Skeletal muscle satellite cell (primary cell): ENCODE measurements around the gene ZFYVE21.

Source experiments
- H3K27me3 ChIP-seq: 2 replicates; pipeline ENCODE4 v1.7.0; 2013; ENCODE audit warnings: low read length; ENCODE audit not compliant: control insufficient read depth, insufficient read depth
- H3K36me3 ChIP-seq: 2 replicates; pipeline ENCODE4 v1.7.0; 2013; ENCODE audit warnings: mild to moderate bottlenecking, control low read depth, low read length; ENCODE audit not compliant: insufficient read depth
- H3K4me1 ChIP-seq: 2 replicates; pipeline ENCODE4 v1.7.0; 2013; ENCODE audit warnings: low read length; ENCODE audit not compliant: control insufficient read depth, insufficient read depth
- H3K4me2 ChIP-seq: 2 replicates; pipeline ENCODE4 v1.7.0; 2013; ENCODE audit warnings: mild to moderate bottlenecking, low read length
- H3K4me3 ChIP-seq: 2 replicates; pipeline ENCODE4 v1.7.0; 2013; ENCODE audit warnings: low read length
- H3K9ac ChIP-seq: 2 replicates; pipeline ENCODE4 v1.7.0; 2013; ENCODE audit warnings: mild to moderate bottlenecking, low read depth, low read length, moderate library complexity
- H3K9me3 ChIP-seq: replicated peaks from 2 replicates; pipeline ENCODE4 v1.7.0; 2013; ENCODE audit warnings: mild to moderate bottlenecking, control low read depth, low read length

Gene ZFYVE21

DNA sequence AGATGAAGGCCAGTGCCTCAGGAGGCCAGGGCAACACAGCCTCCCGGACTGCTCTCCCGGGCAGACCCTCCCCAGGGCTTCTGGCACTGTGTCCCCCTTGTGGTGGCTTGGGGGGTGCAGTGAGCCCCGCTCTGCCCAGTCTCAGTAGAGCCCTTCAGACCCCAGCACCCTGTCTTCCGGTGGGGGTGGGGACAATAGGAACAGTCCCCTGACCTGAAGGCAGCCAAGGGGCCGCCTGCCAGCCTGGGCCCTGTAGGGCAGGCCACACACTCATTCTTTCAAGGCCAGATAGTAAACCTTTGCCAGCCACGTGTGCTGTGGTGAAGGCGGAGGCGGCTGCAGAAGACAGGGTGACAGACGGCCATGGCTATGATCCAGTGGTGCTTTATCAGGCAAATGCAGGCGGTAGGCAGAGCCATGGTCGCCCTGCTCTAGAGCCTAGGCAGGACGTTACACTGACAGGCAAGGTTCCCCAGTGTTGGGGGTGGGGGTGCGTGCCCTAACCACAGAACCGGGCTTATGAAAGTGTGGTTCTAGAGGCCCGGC lies 15.0 kb downstream of the ZFYVE21 start:
- Histone ChIP-seq H3K4me1 (no peaks in the 10 kb centered on the region), H3K9ac (no peak overlapping the region), H3K36me3 (peaks cover 68% of the 10 kb centered on the region)

GRCh38 chr14:103731481-103731880 lies 15.9 kb downstream of the ZFYVE21 start:
- no peak overlapping the region for H3K4me2 ChIP-seq
- no peak overlapping the region for H3K4me3 ChIP-seq
- H3K9ac ChIP-seq, result no peak overlapping the region
- H3K36me3 ChIP-seq, result peaks cover 68% of the 10 kb centered on the region
- H3K9me3 ChIP-seq, result no peaks in the 10 kb centered on the region
- no peaks in the 10 kb centered on the region for H3K27me3 ChIP-seq
- H3K4me1 ChIP-seq, result no peaks in the 10 kb centered on the region

More for the DNA sequence above, 15.0 kb downstream of the ZFYVE21 start:
- H3K4me2 ChIP-seq, result no peak overlapping the region
- H3K9me3 ChIP-seq, result no peaks in the 10 kb centered on the region
- H3K27me3 ChIP-seq, result no peaks in the 10 kb centered on the region
- no peak overlapping the region for H3K4me3 ChIP-seq

DNA sequence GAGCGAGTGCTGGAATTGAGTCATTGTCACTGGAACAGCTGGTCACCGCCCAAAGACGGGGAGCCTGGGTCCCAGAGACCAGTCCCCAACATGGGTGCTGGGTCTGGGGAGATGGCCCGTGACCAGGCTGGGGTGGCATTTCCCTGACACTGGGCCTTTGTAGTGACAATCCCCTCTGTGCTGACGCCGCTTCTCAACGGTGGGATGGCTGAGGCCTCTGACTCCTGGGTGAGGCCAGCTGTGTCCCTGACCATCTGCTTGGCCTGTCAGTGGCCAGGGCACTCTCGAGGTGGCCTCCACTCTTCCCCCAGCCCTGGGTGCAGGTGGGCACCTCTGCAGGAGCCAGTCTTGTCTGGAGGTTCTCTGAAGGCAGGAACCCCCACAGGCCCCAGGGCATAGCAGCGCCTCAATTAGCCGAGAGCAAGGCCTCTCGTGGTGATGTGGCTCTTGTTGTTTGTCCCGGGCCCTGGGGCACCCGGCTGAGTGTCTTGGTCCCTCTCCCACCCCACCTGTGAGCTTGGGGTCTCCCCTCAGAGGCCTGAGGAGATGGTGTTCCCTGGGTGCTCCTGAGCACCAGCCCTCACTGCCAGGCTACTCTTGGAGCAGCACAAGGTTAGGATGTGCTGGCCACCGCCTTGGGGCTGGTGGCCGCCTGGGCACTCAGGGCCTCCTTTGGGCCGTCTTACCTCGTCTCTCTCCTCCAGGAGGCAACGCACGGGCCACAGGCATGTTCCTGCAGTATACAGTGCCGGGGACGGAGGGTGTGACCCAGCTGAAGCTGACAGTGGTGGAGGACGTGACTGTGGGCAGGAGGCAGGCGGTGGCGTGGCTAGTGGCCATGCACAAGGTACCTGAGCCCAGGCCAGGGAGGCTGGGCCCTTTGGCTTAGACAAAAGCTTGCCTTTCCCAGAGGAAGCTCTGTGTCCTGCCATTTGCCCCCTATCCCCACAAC lies 16.6 kb downstream of the ZFYVE21 start:
- H3K27me3 ChIP-seq, result no peaks in the 10 kb centered on the region
- no peak overlapping the region for H3K4me3 ChIP-seq
- no peak overlapping the region for H3K9ac ChIP-seq
- H3K9me3 ChIP-seq, result no peaks in the 10 kb centered on the region
- H3K36me3 ChIP-seq, result peaks cover 68% of the 10 kb centered on the region
- no peak overlapping the region for H3K4me2 ChIP-seq
- H3K4me1 ChIP-seq, result no peaks in the 10 kb centered on the region

DNA sequence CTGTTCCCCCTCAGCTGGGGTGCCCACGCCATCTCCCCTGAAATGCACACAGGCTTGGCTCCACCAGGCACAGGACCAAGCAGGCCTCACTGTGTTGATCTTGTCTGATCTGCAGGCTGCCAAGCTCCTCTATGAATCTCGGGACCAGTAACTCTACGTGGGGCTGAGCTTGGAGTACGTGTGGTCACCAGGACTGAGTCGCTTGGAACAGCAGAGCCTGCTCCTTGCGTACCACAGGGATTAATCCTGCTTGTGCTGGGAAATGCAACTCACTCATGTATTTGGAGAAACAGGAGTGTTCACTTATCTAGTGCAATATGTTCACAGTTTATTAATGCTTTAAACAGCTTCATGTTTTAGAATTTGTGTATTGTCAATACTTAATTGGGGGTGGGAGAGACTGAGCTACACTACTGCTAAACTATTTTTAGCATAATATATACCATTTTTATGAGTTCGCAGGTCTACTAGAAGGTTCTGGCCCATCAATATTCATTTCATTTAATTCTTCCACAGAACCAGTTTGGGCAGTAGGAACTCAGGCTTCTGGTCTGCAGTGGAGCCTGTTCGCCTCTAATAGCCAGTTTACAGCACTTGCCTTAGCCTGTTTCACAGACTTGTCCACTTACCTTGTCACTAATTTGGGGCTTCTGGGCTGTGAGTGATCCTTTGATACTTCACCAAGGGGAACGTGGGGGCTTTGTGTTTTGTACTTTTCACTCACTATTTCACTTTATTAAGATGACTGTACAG lies 17.4 kb downstream of the ZFYVE21 start:
- peaks cover 67% of the 10 kb centered on the region for H3K36me3 ChIP-seq
- no peaks in the 10 kb centered on the region for H3K27me3 ChIP-seq
- no peak overlapping the region for H3K9ac ChIP-seq
- no peak overlapping the region for H3K4me3 ChIP-seq
- no peak overlapping the region for H3K4me2 ChIP-seq
- H3K4me1 ChIP-seq, result no peaks in the 10 kb centered on the region
- H3K9me3 ChIP-seq, result no peaks in the 10 kb centered on the region

DNA sequence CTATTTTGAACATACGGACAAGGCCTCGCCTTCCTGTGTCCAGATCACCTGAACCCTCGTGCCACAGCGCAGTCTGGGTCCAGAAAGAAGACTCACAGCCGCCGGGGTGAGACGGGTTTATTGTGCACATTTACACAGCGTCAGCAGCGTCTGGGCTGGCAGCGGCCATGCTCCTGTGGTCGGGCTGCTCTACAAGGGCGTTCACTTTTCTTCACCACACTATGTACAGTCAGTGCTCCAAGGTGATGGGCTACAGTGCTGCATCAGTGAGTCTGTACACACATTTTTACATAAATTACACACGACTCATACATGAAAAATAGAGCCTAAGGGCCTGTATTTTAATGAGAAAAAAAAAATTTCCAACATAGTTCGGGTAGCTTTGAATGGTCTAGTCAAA lies 18.0 kb downstream of the ZFYVE21 start:
- peaks cover 61% of the 10 kb centered on the region for H3K36me3 ChIP-seq
- H3K4me2 ChIP-seq, result no peak overlapping the region
- H3K9ac ChIP-seq, result no peak overlapping the region
- no peaks in the 10 kb centered on the region for H3K27me3 ChIP-seq
- no peaks in the 10 kb centered on the region for H3K4me1 ChIP-seq
- H3K9me3 ChIP-seq, result no peaks in the 10 kb centered on the region
- no peak overlapping the region for H3K4me3 ChIP-seq

- no peaks in the 10 kb centered on the region for H3K27me3 ChIP-seq
- no peaks in the 10 kb centered on the region for H3K9me3 ChIP-seq
- H3K36me3 ChIP-seq, result peaks cover 55% of the 10 kb centered on the region
- H3K9ac ChIP-seq, result no peak overlapping the region
- H3K4me3 ChIP-seq, result no peak overlapping the region
- H3K4me1 ChIP-seq, result no peaks in the 10 kb centered on the region
- H3K4me2 ChIP-seq, result no peak overlapping the region
These were observed 18.7 kb downstream of the ZFYVE21 start for GRCh38 chr14:103734081-103734888.

- H3K4me2 ChIP-seq, result no peak overlapping the region
- H3K4me1 ChIP-seq, result no peaks in the 10 kb centered on the region
- H3K36me3 ChIP-seq, result peaks cover 47% of the 10 kb centered on the region
- H3K9me3 ChIP-seq, result no peaks in the 10 kb centered on the region
- H3K9ac ChIP-seq, result no peak overlapping the region
- H3K27me3 ChIP-seq, result no peaks in the 10 kb centered on the region
- no peak overlapping the region for H3K4me3 ChIP-seq
These were observed 19.4 kb downstream of the ZFYVE21 start for GRCh38 chr14:103735022-103735421.

DNA sequence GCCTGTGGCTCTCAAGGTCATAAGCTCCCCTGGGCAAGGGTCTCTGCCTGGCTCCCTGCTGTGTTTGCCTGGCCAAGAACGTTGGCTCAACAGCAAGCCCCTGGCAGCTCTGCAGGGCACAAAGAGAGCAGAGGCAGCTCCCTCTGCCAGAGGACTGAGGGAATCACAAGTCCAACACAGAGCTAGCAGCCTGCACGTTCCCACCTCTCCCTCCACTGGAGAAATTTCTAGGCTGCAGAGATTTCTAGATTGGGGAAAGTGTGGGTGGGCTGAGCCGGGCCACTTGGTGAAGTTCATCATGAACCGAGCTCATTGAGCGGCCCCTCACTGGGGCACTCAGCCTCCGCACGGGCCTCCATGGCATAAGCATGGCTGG lies 19.8 kb downstream of the ZFYVE21 start:
- Histone ChIP-seq H3K4me1 (no peaks in the 10 kb centered on the region), H3K4me3 (no peak overlapping the region), H3K9ac (no peak overlapping the region), H3K9me3 (no peaks in the 10 kb centered on the region), H3K36me3 (peaks cover 43% of the 10 kb centered on the region), H3K27me3 (no peaks in the 10 kb centered on the region), H3K4me2 (no peak overlapping the region)

GRCh38 chr14:103735815-103736545 lies 20.4 kb downstream of the ZFYVE21 start:
- Histone ChIP-seq H3K4me2 (no peak overlapping the region), H3K9ac (no peak overlapping the region), H3K27me3 (no peaks in the 10 kb centered on the region), H3K9me3 (no peaks in the 10 kb centered on the region), H3K4me1 (no peaks in the 10 kb centered on the region), H3K4me3 (no peak overlapping the region), H3K36me3 (peaks cover 39% of the 10 kb centered on the region)

DNA sequence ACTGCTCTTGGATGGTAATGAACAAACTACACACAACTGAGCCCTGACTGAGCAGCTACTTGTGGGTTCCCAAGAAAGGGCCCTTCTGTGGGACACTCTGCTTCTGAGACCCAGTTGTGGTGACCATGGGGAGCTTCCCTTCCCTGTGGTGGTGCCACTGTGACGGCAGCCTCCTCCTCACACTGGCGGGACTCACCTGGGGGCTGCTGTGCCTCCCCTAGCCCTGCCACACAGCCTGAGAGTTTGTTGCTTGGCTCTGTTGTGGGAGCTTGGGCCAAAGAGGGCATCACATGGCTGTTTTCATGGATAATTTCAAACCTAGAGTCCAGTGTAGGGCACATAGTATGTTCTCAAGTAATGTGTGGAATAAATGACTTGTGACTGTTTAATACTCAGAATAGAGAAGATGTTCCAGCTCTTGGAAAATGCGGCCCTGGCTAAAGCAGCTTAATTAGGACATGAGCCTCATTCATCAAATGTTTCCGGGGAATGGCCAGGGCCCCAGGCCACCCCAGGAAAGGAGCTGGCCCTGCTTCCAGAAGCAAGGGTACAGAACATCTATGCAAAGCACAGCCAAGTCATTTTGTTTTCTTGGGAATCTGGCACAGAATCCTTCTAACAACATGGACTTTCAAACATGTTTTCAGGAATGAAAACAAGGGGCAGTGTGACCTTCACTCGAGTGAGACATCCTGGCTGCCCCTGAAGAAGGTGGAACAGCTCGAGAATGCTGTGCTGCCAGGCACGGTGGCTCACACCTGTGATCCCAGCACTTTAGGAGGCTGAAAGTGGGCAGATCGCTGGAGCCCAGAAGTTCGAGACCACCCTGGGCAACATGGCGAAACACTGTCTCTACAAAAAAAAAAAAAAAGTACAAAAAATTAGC lies 21.2 kb downstream of the ZFYVE21 start:
- Histone ChIP-seq H3K4me2 (no peak overlapping the region), H3K27me3 (no peaks in the 10 kb centered on the region), H3K36me3 (peaks cover 35% of the 10 kb centered on the region), H3K4me1 (peaks cover 4% of the 10 kb centered on the region), H3K9me3 (no peaks in the 10 kb centered on the region), H3K4me3 (no peak overlapping the region), H3K9ac (no peak overlapping the region)
